GM18907 (cell line): Measurements from ENCODE around the gene PAIP1.
"Not testable (repeated sequence)": the region's sequence is repeated elsewhere in the genome, so short reads cannot be mapped to it uniquely, and the experiment has no call there.

Experiments
- ATAC-seq: cut with Tn5 transposase; IDR thresholded peaks from one replicate; pipeline ENCODE4 v1.9.1; 2021; ENCODE audit warnings: mild to moderate bottlenecking, moderate library complexity; ENCODE audit not compliant: unreplicated experiment

Gene PAIP1

GRCh38 chr5:43530648-43531047 lies 26.2 kb downstream of the PAIP1 start:
- ATAC-seq = no peak

GRCh38 chr5:43523662-43524072 lies 33.2 kb downstream of the PAIP1 start:
- no peak for ATAC-seq

- no peak for ATAC-seq
These were observed 36.3 kb downstream of the PAIP1 start for GRCh38 chr5:43520615-43521014.

- ATAC-seq = no peak
These were observed 41.2 kb downstream of the PAIP1 start for GRCh38 chr5:43515678-43516048.

GRCh38 chr5:43514816-43515677 lies 41.8 kb downstream of the PAIP1 start, which contains the start of gene C5orf34:
Gene C5orf34, minus strand, starts transcription at chr5:43515148. Its CDS starts 5,809 bp downstream, at chr5:43509339.
- peak; percentile 99 for ATAC-seq

GRCh38 chr5:43514471-43514815 lies 42.4 kb downstream of the PAIP1 start:
- peak; percentile 40 for ATAC-seq

GRCh38 chr5:43514025-43514424 lies 42.9 kb downstream of the PAIP1 start:
- no peak for ATAC-seq

- not testable (repeated sequence) for ATAC-seq
These were observed 45.8 kb downstream of the PAIP1 start for GRCh38 chr5:43511062-43511461.

GRCh38 chr5:43498581-43498980 lies 58.3 kb downstream of the PAIP1 start:
- no peak for ATAC-seq

- ATAC-seq = no peak
These were observed 59.4 kb downstream of the PAIP1 start for GRCh38 chr5:43497311-43498104.

GRCh38 chr5:43491326-43491725 lies 65.6 kb downstream of the PAIP1 start:
- no peak for ATAC-seq

- ATAC-seq = no peak
These were observed 70.5 kb downstream of the PAIP1 start for GRCh38 chr5:43486353-43486752.

GRCh38 chr5:43485406-43485805 lies 71.5 kb downstream of the PAIP1 start:
- no peak for ATAC-seq

GRCh38 chr5:43484106-43484849 lies 72.6 kb downstream of the PAIP1 start:
- ATAC-seq = peak; percentile 84

- ATAC-seq = peak; percentile 89
These were observed 73.4 kb downstream of the PAIP1 start, which contains the start of gene TMEM267 for GRCh38 chr5:43483298-43484105. Gene TMEM267, minus strand, starts transcription at chr5:43483865. Its CDS starts 29,896 bp downstream, at chr5:43453969.

GRCh38 chr5:43482490-43483297 lies 74.2 kb downstream of the PAIP1 start:
- no peak for ATAC-seq
